GM15510 (cell line): ENCODE results near the gene ARHGAP24.

Source experiments
- POLR2A ChIP-seq: IDR thresholded peaks from 3 replicates; pipeline ENCODE4 v1.6.1; 2011; ENCODE audit warnings: borderline replicate concordance; ENCODE audit not compliant: insufficient read length; ENCODE audit errors: extremely low read depth

ARHGAP24 gene

GRCh38 chr4:85784348-85784747 is 309.4 kb downstream of the ARHGAP24 start:
- no peak for TF ChIP-seq POLR2A

GRCh38 chr4:85784947-85785346 is 310.0 kb downstream of the ARHGAP24 start:
- no peak for TF ChIP-seq POLR2A

- TF ChIP-seq POLR2A: no peak
Observed at GRCh38 chr4:85787133-85787532, 312.2 kb downstream of the ARHGAP24 start.

GRCh38 chr4:85788604-85789003 is 313.7 kb downstream of the ARHGAP24 start:
- TF ChIP-seq POLR2A: no peak

GRCh38 chr4:85789241-85789640 is 314.3 kb downstream of the ARHGAP24 start:
- TF ChIP-seq POLR2A: no peak

- TF ChIP-seq POLR2A: no peak
Observed at GRCh38 chr4:85790582-85790981, 315.6 kb downstream of the ARHGAP24 start.

GRCh38 chr4:85792376-85793232 is 317.7 kb downstream of the ARHGAP24 start:
- TF ChIP-seq POLR2A: no peak

- no peak for TF ChIP-seq POLR2A
Observed at GRCh38 chr4:85793233-85793585, 318.3 kb downstream of the ARHGAP24 start.

- no peak for TF ChIP-seq POLR2A
Observed at GRCh38 chr4:85798012-85798770, 323.2 kb downstream of the ARHGAP24 start.

- TF ChIP-seq POLR2A: no peak
Observed at GRCh38 chr4:85803856-85804255, 328.9 kb downstream of the ARHGAP24 start.

- no peak for TF ChIP-seq POLR2A
Observed at GRCh38 chr4:85805891-85806290, 330.9 kb downstream of the ARHGAP24 start.

- no peak for TF ChIP-seq POLR2A
Observed at GRCh38 chr4:85806334-85806733, 331.4 kb downstream of the ARHGAP24 start.

- TF ChIP-seq POLR2A: no peak
Observed at GRCh38 chr4:85807247-85807950, 332.4 kb downstream of the ARHGAP24 start.

GRCh38 chr4:85808104-85808503 is 333.2 kb downstream of the ARHGAP24 start:
- no peak for TF ChIP-seq POLR2A

- TF ChIP-seq POLR2A: no peak
Observed at GRCh38 chr4:85808864-85809263, 333.9 kb downstream of the ARHGAP24 start.
